Measurements from ENCODE around the gene GRPEL2. TPM values are rescaled to one million over a fixed set of nuclear protein-coding genes. Genes with fewer than 3 reads are reported as not detected.

GRPEL2 gene
- total RNA-seq, 3 donors from 2014 or later: 9.9 to 15.2 (median 11.1) TPM

GRCh38 chr5:149314571-149315111 lies 30.7 kb upstream of the GRPEL2 start:
- intact Hi-C loops (cut with DNase I, micrococcal nuclease): loop anchor here in 1 of 2 donors (10.0 kb wide), 1 partner anchor 120 kb away; no protein-coding TSS in a partner anchor
- no peak for ATAC-seq
- Histone ChIP-seq H3K4me3 (no peak overlapping the region), H3K36me3 (ENCODE audit: low read depth) (no peaks in the 10 kb centered on the region), H3K4me1 (ENCODE audit: low read depth) (no peaks in the 10 kb centered on the region), H3K9me3 (no peaks in the 10 kb centered on the region)
- no peak for DNase-seq
- TF ChIP-seq CTCF (IDR thresholded peaks at IDR 0.05): no peak

- Histone ChIP-seq H3K36me3 (ENCODE audit: low read depth) (no peaks in the 10 kb centered on the region), H3K9me3 (no peaks in the 10 kb centered on the region), H3K4me1 (ENCODE audit: low read depth) (peaks cover 7% of the 10 kb centered on the region), H3K4me3 (no peak overlapping the region)
- intact Hi-C loops (cut with DNase I, micrococcal nuclease): loop anchor here in 1 of 2 donors (2.0 to 10.0 kb wide), 2 partner anchors 55 to 119 kb away; no protein-coding TSS in a partner anchor
- no peak for TF ChIP-seq CTCF (IDR thresholded peaks at IDR 0.05)
- ATAC-seq: no peak
- no peak for DNase-seq
These were observed 29.5 kb upstream of the GRPEL2 start for GRCh38 chr5:149315753-149316152.

GRCh38 chr5:149317281-149318048 lies 27.8 kb upstream of the GRPEL2 start:
- intact Hi-C loops (cut with DNase I, micrococcal nuclease): loop anchor here in 1 of 2 donors (2.0 to 10.0 kb wide), 2 partner anchors 53 to 117 kb away; no protein-coding TSS in a partner anchor
- ATAC-seq: peak; percentile 21
- Histone ChIP-seq H3K4me3 (no peak overlapping the region), H3K9me3 (no peaks in the 10 kb centered on the region), H3K36me3 (ENCODE audit: low read depth) (no peaks in the 10 kb centered on the region), H3K4me1 (ENCODE audit: low read depth) (peaks cover 19% of the 10 kb centered on the region)
- DNase-seq: peak in 1 of 3 donors; percentile 63
- TF ChIP-seq CTCF (IDR thresholded peaks at IDR 0.05): peak; percentile 49

- DNase-seq (no peak), ATAC-seq (no peak)
- TF ChIP-seq CTCF (IDR thresholded peaks at IDR 0.05): no peak
- Histone ChIP-seq H3K4me3 (no peak overlapping the region), H3K36me3 (ENCODE audit: low read depth) (no peaks in the 10 kb centered on the region), H3K9me3 (no peaks in the 10 kb centered on the region), H3K4me1 (ENCODE audit: low read depth) (peaks cover 27% of the 10 kb centered on the region)
- intact Hi-C loops (cut with DNase I, micrococcal nuclease): loop anchor here in 1 of 2 donors (10.0 kb wide), 1 partner anchor 116 kb away; no protein-coding TSS in a partner anchor
These were observed 26.1 kb upstream of the GRPEL2 start for GRCh38 chr5:149319174-149319573.

DNA sequence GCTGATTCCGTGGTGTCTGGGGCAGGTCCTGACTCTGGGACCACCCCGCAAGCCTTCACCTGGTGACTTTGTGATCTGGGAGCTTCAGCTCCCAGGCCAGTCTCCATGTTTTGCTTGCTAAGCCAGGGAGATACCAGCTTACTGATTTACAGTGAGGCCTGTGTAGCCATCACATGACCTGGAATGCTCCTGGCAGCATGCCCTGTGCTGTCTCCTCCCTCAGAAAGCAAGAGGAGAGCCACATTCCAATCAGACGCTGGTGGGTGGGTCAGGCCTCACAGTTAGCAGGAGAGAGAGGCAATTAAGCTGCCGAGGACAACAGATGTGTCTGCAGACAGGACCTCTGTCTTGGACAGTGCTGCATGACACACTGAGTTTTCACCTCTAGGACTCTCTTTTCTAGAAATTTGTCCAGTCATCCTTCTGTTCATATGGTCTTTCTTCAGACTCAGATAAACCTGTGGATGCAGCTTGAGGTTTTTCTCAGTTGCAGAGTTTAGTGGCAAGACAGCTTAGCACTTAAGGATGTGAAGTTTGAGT lies 24.4 kb upstream of the GRPEL2 start:
- Histone ChIP-seq H3K4me1 (ENCODE audit: low read depth) (peaks cover 27% of the 10 kb centered on the region), H3K9me3 (no peaks in the 10 kb centered on the region), H3K36me3 (ENCODE audit: low read depth) (no peaks in the 10 kb centered on the region), H3K4me3 (no peak overlapping the region)
- intact Hi-C loops (cut with DNase I, micrococcal nuclease): no loop called here
- no peak for TF ChIP-seq CTCF (IDR thresholded peaks at IDR 0.05)
- ATAC-seq: peak; percentile 96
- peak; percentile 94 to 97 (median 94) for DNase-seq
